HEK293 (cell line): ENCODE data around the gene GPR18.

Source experiments
- BCL11A ChIP-seq: fragments of 450-650 bp; formaldehyde crosslinking; IDR thresholded peaks from 2 replicates; pipeline ENCODE4 v1.5.1; 2016; ENCODE audit warnings: low read depth, missing biosample characterization, missing genetic modification characterization
- SP3 ChIP-seq: fragments of 450-650 bp; formaldehyde crosslinking; IDR thresholded peaks from 2 replicates; pipeline ENCODE4 v1.5.1; 2016; ENCODE audit warnings: missing biosample characterization, missing genetic modification characterization
- YY1 ChIP-seq: fragments of 450-650 bp; formaldehyde crosslinking; IDR thresholded peaks from 2 replicates; pipeline ENCODE4 v1.5.1; 2018; ENCODE audit warnings: missing biosample characterization, missing genetic modification characterization
- ZEB2 ChIP-seq: fragments of 450-650 bp; formaldehyde crosslinking; IDR thresholded peaks from 2 replicates; pipeline ENCODE4 v1.5.1; 2016; ENCODE audit warnings: missing biosample characterization, missing genetic modification characterization
- ZNF133 ChIP-seq: fragments of 450-650 bp; formaldehyde crosslinking; IDR thresholded peaks from 2 replicates; pipeline ENCODE4 v1.5.1; 2016; ENCODE audit warnings: missing biosample characterization, missing genetic modification characterization
- ZNF18 ChIP-seq: fragments of 450-650 bp; formaldehyde crosslinking; IDR thresholded peaks from 2 replicates; pipeline ENCODE4 v1.5.1; 2016; ENCODE audit warnings: missing biosample characterization, missing genetic modification characterization
- ZNF707 ChIP-seq: fragments of 450-650 bp; formaldehyde crosslinking; IDR thresholded peaks from 2 replicates; pipeline ENCODE4 v1.5.1; 2016; ENCODE audit warnings: missing biosample characterization, missing genetic modification characterization
- ZNF747 ChIP-seq: fragments of 450-650 bp; formaldehyde crosslinking; IDR thresholded peaks from 2 replicates; pipeline ENCODE4 v1.5.1; 2016; ENCODE audit warnings: missing biosample characterization, missing genetic modification characterization
- ZNF777 ChIP-seq: fragments of 450-650 bp; formaldehyde crosslinking; IDR thresholded peaks from 2 replicates; pipeline ENCODE4 v1.5.1; 2017; ENCODE audit warnings: missing biosample characterization, missing genetic modification characterization, borderline replicate concordance
- TF ChIP-seq, protein P1 (sequence below): fragments of 450-650 bp; formaldehyde crosslinking; IDR thresholded peaks from 2 replicates; pipeline ENCODE4 v1.5.1; 2016; ENCODE audit warnings: missing biosample characterization, missing genetic modification characterization
- TF ChIP-seq, protein P2 (sequence below): fragments of 450-650 bp; formaldehyde crosslinking; IDR thresholded peaks from 2 replicates; pipeline ENCODE4 v1.5.1; 2016; ENCODE audit warnings: missing biosample characterization, missing genetic modification characterization
- TF ChIP-seq, protein P3 (sequence below): fragments of 450-650 bp; formaldehyde crosslinking; optimal IDR thresholded peaks from 2 replicates; pipeline ENCODE3; 2016; ENCODE audit warnings: missing biosample characterization, mild to moderate bottlenecking, missing genetic modification characterization

GRCh38 chr13:99263126-99263785 lies 5.1 kb upstream of the GPR18 start:
- TF ChIP-seq ZNF707 (no peak), ZNF133 (tag by site-specific recombination) (no peak), ZNF18 (no peak), YY1 (tag by site-specific recombination) (no peak), ZNF747 (tag by site-specific recombination) (no peak), ZEB2 (tag by site-specific recombination) (no peak), SP3 (tag by site-specific recombination) (no peak), ZNF777 (no peak), BCL11A (tag by site-specific recombination) (no peak)
- TF ChIP-seq, protein P1, sequence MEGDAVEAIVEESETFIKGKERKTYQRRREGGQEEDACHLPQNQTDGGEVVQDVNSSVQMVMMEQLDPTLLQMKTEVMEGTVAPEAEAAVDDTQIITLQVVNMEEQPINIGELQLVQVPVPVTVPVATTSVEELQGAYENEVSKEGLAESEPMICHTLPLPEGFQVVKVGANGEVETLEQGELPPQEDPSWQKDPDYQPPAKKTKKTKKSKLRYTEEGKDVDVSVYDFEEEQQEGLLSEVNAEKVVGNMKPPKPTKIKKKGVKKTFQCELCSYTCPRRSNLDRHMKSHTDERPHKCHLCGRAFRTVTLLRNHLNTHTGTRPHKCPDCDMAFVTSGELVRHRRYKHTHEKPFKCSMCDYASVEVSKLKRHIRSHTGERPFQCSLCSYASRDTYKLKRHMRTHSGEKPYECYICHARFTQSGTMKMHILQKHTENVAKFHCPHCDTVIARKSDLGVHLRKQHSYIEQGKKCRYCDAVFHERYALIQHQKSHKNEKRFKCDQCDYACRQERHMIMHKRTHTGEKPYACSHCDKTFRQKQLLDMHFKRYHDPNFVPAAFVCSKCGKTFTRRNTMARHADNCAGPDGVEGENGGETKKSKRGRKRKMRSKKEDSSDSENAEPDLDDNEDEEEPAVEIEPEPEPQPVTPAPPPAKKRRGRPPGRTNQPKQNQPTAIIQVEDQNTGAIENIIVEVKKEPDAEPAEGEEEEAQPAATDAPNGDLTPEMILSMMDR (tag by site-specific recombination) = no peak
- TF ChIP-seq, protein P2, sequence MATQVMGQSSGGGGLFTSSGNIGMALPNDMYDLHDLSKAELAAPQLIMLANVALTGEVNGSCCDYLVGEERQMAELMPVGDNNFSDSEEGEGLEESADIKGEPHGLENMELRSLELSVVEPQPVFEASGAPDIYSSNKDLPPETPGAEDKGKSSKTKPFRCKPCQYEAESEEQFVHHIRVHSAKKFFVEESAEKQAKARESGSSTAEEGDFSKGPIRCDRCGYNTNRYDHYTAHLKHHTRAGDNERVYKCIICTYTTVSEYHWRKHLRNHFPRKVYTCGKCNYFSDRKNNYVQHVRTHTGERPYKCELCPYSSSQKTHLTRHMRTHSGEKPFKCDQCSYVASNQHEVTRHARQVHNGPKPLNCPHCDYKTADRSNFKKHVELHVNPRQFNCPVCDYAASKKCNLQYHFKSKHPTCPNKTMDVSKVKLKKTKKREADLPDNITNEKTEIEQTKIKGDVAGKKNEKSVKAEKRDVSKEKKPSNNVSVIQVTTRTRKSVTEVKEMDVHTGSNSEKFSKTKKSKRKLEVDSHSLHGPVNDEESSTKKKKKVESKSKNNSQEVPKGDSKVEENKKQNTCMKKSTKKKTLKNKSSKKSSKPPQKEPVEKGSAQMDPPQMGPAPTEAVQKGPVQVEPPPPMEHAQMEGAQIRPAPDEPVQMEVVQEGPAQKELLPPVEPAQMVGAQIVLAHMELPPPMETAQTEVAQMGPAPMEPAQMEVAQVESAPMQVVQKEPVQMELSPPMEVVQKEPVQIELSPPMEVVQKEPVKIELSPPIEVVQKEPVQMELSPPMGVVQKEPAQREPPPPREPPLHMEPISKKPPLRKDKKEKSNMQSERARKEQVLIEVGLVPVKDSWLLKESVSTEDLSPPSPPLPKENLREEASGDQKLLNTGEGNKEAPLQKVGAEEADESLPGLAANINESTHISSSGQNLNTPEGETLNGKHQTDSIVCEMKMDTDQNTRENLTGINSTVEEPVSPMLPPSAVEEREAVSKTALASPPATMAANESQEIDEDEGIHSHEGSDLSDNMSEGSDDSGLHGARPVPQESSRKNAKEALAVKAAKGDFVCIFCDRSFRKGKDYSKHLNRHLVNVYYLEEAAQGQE (tag by site-specific recombination) = no peak
- TF ChIP-seq, protein P3, sequence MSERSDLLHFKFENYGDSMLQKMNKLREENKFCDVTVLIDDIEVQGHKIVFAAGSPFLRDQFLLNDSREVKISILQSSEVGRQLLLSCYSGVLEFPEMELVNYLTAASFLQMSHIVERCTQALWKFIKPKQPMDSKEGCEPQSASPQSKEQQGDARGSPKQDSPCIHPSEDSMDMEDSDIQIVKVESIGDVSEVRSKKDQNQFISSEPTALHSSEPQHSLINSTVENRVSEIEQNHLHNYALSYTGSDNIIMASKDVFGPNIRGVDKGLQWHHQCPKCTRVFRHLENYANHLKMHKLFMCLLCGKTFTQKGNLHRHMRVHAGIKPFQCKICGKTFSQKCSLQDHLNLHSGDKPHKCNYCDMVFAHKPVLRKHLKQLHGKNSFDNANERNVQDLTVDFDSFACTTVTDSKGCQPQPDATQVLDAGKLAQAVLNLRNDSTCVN (tag by site-specific recombination) = no peak
